22Rv1 (cell line): ENCODE data around the gene FIGLA.

ENCODE experiments used
- ZFX ChIP-seq: fragments of 450-650 bp; IDR thresholded peaks from 2 replicates; pipeline ENCODE4 v1.6.1; 2017; ENCODE audit warnings: antibody characterized with exemption, borderline replicate concordance
- TF ChIP-seq, protein P1 (sequence below): fragments of 450-650 bp; IDR thresholded peaks from 2 replicates; pipeline ENCODE4 v1.5.1; 2017; ENCODE audit warnings: mild to moderate bottlenecking

GRCh38 chr2:70767079-70767698 is 23.3 kb downstream of the FIGLA start:
- TF ChIP-seq, protein P1, sequence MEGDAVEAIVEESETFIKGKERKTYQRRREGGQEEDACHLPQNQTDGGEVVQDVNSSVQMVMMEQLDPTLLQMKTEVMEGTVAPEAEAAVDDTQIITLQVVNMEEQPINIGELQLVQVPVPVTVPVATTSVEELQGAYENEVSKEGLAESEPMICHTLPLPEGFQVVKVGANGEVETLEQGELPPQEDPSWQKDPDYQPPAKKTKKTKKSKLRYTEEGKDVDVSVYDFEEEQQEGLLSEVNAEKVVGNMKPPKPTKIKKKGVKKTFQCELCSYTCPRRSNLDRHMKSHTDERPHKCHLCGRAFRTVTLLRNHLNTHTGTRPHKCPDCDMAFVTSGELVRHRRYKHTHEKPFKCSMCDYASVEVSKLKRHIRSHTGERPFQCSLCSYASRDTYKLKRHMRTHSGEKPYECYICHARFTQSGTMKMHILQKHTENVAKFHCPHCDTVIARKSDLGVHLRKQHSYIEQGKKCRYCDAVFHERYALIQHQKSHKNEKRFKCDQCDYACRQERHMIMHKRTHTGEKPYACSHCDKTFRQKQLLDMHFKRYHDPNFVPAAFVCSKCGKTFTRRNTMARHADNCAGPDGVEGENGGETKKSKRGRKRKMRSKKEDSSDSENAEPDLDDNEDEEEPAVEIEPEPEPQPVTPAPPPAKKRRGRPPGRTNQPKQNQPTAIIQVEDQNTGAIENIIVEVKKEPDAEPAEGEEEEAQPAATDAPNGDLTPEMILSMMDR: no peak
- no peak for TF ChIP-seq ZFX
